IMR-90 (cell line): ENCODE data around the gene TAF8.

Experiments
- BHLHE40 ChIP-seq: fragments of 150-350 bp; IDR thresholded peaks from 2 replicates; pipeline ENCODE4 v1.6.1; 2016; ENCODE audit warnings: mild to moderate bottlenecking, low read depth, low read length
- CEBPB ChIP-seq: IDR thresholded peaks from 2 replicates; pipeline ENCODE4 v1.6.1; 2012; ENCODE audit warnings: low read depth, low read length, improper control_type of control experiment
- CTCF ChIP-seq: conservative IDR thresholded peaks from 2 replicates; pipeline ENCODE4 v1.5.1; 2012; ENCODE audit warnings: mild to moderate bottlenecking, low read depth, low read length, improper control_type of control experiment
- ELK1 ChIP-seq: fragments of 150-350 bp; IDR thresholded peaks from 2 replicates; pipeline ENCODE4 v1.6.1; 2016; ENCODE audit warnings: low read depth, mild to moderate bottlenecking, low read length, moderate library complexity, borderline replicate concordance
- MAFK ChIP-seq: IDR thresholded peaks from 2 replicates; pipeline ENCODE4 v1.6.1; 2012; ENCODE audit warnings: low read depth, low read length, improper control_type of control experiment
- MXI1 ChIP-seq: IDR thresholded peaks from 2 replicates; pipeline ENCODE4 v1.6.1; 2012; ENCODE audit warnings: low read depth, mild to moderate bottlenecking, low read length, moderate library complexity, borderline replicate concordance
- POLR2A ChIP-seq: IDR thresholded peaks from 2 replicates; pipeline ENCODE4 v1.6.1; 2012; ENCODE audit warnings: mild to moderate bottlenecking, low read depth, low read length
- RFX5 ChIP-seq: IDR thresholded peaks from 2 replicates; pipeline ENCODE4 v1.8.0; 2012; ENCODE audit warnings: low read depth, mild to moderate bottlenecking, low read length, moderate library complexity
- SMC3 ChIP-seq: fragments of 150-350 bp; IDR thresholded peaks from 2 replicates; pipeline ENCODE4 v1.6.1; 2016; ENCODE audit warnings: low read depth, mild to moderate bottlenecking, antibody characterized with exemption, low read length, moderate library complexity
- USF2 ChIP-seq: fragments of 150-350 bp; IDR thresholded peaks from 2 replicates; pipeline ENCODE4 v1.6.1; 2017; ENCODE audit warnings: mild to moderate bottlenecking, antibody characterized with exemption, low read length, low read depth

- TF ChIP-seq CTCF, result no peak
- no peak for TF ChIP-seq BHLHE40
- no peak for TF ChIP-seq POLR2A
- TF ChIP-seq USF2, result no peak
- no peak for TF ChIP-seq MAFK
- TF ChIP-seq RFX5, result no peak
- no peak for TF ChIP-seq SMC3
- no peak for TF ChIP-seq MXI1
- no peak for TF ChIP-seq CEBPB
- no peak for TF ChIP-seq ELK1
Observed at GRCh38 chr6:42112351-42112750, 62.0 kb downstream of the TAF8 start.
